ENCODE measurements around the gene METTL26. TPM values are rescaled to one million over a fixed set of nuclear protein-coding genes. Genes with fewer than 3 reads are reported as not detected.

METTL26 gene
- total and polyA plus RNA-seq, 8 donors = 37.2 to 70.4 (median 54.5) TPM

DNA sequence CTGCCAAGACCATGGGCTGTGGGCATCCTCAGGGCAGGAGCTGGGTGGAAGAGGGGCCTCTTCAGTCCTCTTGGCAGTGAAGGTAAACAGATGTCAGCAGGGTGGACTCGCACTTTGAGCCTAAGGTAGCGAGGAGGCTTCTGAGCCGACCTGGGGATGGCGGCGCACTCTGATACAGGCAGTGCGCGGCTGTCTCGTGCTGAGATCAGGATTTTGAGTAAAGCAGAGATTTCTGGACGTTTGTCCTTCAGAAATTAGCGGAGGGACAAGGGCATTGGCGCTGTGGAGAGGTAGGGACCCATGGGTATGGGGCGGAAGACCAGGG, 39.4 kb downstream of the METTL26 start:
- Histone ChIP-seq H3K27ac (no peak overlapping the region), H3K4me1 (peaks cover 19 to 51% of the 10 kb centered on the region in 2 donors), H3K9me3 (no peaks in the 10 kb centered on the region), H3K4me3 (no peak overlapping the region), H3K27me3 (no peaks in the 10 kb centered on the region), H3K36me3 (peaks cover 0 to 21% of the 10 kb centered on the region in 2 donors)
- TF ChIP-seq, protein P1, sequence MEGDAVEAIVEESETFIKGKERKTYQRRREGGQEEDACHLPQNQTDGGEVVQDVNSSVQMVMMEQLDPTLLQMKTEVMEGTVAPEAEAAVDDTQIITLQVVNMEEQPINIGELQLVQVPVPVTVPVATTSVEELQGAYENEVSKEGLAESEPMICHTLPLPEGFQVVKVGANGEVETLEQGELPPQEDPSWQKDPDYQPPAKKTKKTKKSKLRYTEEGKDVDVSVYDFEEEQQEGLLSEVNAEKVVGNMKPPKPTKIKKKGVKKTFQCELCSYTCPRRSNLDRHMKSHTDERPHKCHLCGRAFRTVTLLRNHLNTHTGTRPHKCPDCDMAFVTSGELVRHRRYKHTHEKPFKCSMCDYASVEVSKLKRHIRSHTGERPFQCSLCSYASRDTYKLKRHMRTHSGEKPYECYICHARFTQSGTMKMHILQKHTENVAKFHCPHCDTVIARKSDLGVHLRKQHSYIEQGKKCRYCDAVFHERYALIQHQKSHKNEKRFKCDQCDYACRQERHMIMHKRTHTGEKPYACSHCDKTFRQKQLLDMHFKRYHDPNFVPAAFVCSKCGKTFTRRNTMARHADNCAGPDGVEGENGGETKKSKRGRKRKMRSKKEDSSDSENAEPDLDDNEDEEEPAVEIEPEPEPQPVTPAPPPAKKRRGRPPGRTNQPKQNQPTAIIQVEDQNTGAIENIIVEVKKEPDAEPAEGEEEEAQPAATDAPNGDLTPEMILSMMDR (IDR thresholded peaks at IDR 0.05) = no peak
- DNase-seq (no peak), ATAC-seq (no peak)
- intact Hi-C loops (cut with DNase I) = no loop called here

DNA sequence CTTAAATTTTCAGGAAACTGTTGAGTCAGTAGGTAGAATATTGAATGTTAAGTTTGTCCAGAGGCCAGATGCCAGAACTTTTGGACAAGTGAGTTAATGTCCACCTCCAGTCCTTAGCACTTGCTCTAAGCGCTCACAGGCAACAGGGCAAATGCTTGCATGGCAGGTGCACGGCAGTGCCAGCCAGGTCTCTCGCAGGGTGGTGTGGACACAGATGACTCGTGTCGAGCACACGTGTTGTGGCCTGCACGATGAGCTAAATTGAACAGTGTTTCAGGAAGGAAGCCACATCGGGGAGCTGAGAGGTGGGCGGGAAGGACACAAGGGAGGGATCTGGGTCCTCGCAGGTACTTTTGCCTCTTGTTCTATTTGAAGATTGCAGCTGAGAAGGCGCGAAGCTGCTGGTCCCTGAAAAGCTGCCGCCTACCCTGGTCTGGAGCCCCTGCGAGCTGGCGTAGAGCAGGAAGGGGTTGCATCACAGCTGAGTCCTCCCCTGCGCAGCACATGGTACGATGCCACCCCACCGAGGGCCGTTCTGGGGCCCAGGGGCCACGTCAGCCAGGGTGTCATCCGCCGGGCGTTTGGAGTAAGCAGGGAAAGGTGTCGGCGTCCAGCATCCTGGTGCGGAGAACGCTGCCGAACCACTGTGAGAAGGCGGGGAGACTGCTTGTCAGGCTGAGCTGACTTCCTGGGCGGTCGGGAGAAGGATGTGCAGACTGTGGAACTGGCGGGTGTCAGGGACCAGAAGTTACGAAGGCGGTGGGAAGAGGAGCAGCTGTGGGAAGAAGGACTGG, 40.0 kb downstream of the METTL26 start:
- no peak for ATAC-seq

DNA sequence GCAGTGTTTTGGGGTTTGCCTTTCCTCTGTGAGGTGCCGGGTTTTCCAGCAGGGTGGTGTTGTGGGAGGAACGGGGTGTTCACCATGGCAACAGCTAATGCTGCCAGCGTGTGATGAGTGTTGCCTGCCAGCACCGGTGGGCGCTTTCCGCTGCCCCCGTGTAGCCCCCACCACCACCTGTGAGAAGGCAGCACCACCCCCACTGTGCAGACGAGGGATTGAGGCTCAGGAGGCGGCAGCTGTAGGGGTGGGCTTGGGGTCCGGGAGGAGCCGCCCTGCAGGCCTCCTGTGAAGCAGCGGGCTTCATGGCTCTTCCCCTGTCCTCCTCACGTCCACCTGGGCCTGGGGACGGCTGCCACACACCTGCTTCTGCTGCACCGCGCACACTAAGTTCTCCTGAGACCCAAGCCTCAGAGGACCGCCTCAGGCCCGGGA, 41.0 kb downstream of the METTL26 start:
- peaks cover 25 to 64% of the 10 kb centered on the region in 2 donors for H3K4me1 ChIP-seq
- H3K27ac ChIP-seq = no peak overlapping the region
- peaks cover 0 to 10% of the 10 kb centered on the region in 2 donors for H3K36me3 ChIP-seq
- no peak overlapping the region for H3K4me3 ChIP-seq
- intact Hi-C loops (cut with DNase I) = no loop called here
- ATAC-seq (no peak), DNase-seq (peak in 1 of 4 donors; percentile 54)
- TF ChIP-seq, protein P1 (IDR thresholded peaks at IDR 0.05) = no peak
- no peaks in the 10 kb centered on the region for H3K27me3 ChIP-seq
- no peaks in the 10 kb centered on the region for H3K9me3 ChIP-seq

More for the DNA sequence above, 40.0 kb downstream of the METTL26 start:
- Histone ChIP-seq H3K4me3 (no peak overlapping the region), H3K27me3 (no peaks in the 10 kb centered on the region), H3K9me3 (no peaks in the 10 kb centered on the region), H3K27ac (no peak overlapping the region), H3K36me3 (peaks cover 0 to 20% of the 10 kb centered on the region in 2 donors), H3K4me1 (peaks cover 25 to 57% of the 10 kb centered on the region in 2 donors)
- peak in 1 of 4 donors; percentile 80 for DNase-seq
- intact Hi-C loops (cut with DNase I) = no loop called here
- TF ChIP-seq, protein P1 (IDR thresholded peaks at IDR 0.05) = no peak

DNA sequence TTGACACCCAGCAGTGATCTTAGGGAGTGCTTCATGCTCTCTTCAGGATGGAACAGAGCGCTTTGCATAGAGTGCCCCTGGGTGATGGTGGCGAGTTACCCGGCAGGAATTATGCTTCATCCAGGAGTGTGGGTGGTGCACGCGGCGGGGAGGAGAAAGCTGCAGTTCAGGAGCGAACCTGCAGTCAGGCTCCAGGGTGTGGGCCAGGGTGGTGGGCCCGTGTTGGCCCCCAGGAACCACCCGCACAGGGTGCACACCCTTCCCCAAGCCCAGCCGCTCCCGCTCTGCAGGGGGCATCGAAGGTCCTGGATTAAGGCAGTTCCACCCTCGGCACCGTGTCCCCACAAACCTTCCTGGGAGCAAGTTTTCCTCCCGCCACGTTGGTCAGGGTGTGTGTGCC, 42.3 kb downstream of the METTL26 start:
- no peaks in the 10 kb centered on the region for H3K27me3 ChIP-seq
- peaks cover 0 to 2% of the 10 kb centered on the region in 2 donors for H3K36me3 ChIP-seq
- TF ChIP-seq, protein P1 (IDR thresholded peaks at IDR 0.05) = no peak
- intact Hi-C loops (cut with DNase I) = no loop called here
- peak in 1 of 4 donors; percentile 58 for DNase-seq
- ATAC-seq = no peak
- no peaks in the 10 kb centered on the region for H3K9me3 ChIP-seq
- peaks cover 25 to 64% of the 10 kb centered on the region in 2 donors for H3K4me1 ChIP-seq
- H3K27ac ChIP-seq = peak overlapping the region; percentile 39 to 82
- no peak overlapping the region for H3K4me3 ChIP-seq

DNA sequence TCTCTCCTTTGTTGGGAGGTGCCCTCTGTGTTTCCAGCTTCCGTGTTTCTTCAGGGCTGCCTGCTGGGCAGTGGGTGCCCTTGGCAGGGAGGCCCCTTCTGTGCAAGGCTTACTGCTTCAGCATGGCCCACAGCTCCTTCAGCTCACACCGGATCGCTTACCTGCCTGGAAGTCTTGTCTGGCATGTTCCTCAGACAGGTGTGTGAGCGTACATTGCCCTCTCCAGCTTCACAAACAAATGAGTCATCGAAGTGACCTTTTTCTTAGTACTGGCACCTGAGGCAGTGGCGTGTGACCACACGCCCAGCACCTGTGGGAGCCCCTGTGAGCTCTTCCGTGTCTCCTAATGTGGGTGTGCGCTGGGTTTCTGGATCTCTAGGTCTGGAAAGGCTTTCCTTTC, 42.7 kb downstream of the METTL26 start:
- Histone ChIP-seq H3K4me1 (peaks cover 26 to 68% of the 10 kb centered on the region in 2 donors), H3K4me3 (no peak overlapping the region), H3K36me3 (no peaks in the 10 kb centered on the region), H3K27me3 (no peaks in the 10 kb centered on the region), H3K27ac (peak overlapping the region; percentile 82 to 89), H3K9me3 (no peaks in the 10 kb centered on the region)
- ATAC-seq (peak; percentile 26), DNase-seq (no peak)
- TF ChIP-seq, protein P1 (IDR thresholded peaks at IDR 0.05) = no peak
- intact Hi-C loops (cut with DNase I) = no loop called here

All from left lung (tissue), 10 donors.